ENCODE results near the gene FAM98A. TPM values are rescaled to one million over a fixed set of nuclear protein-coding genes. Genes with fewer than 3 reads are reported as not detected.

The FAM98A gene
- total RNA-seq, 1 donor from 2014 or later, result 38.6 TPM

Other genes starting within 250 kb of the FAM98A start
- 5.2 and 7.1 TPM in 2 replicates for gene RASGRP3, start 122.7 kb downstream of the FAM98A start, total RNA-seq

All from T-helper 2 cell treated with Interferon-gamma antibody and Interleukin-4, amounts not matched to agents 100 ng/mL and 5 ng/mL, for 36 hours (primary cell).